ENCODE results near the gene FAM216B.
"Not testable (repeated sequence)": the region's sequence is repeated elsewhere in the genome, so short reads cannot be mapped to it uniquely, and the experiment has no call there.

Gene FAM216B

GRCh38 chr13:42781352-42781751 is at the start of gene FAM216B:
Gene FAM216B, plus strand, starts transcription at chr13:42781584. Its CDS starts 2,484 bp downstream, at chr13:42784068.
- DNase-seq (ENCODE audit: low spot score) = no peak

DNA sequence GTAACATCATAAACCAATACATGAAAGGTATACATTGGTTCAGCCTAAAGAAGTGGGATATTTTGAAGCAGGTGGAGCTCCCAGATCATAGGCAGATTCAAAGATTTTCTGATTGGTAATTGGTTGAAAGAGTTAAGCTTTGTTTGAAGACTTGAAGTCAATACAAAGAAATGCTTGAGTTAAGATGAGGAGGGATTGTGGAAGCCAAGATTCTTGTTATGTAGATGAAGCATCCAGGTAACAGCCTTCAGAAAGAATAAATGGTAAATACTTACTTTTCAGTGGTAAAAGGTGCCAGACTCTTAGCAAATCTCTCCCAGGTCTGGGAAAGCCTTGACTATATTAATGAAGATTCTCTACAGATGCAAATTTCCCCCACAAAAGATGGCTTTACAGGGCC is 49.3 kb upstream of the FAM216B start:
- DNase-seq (ENCODE audit: low spot score) = no peak

- DNase-seq (ENCODE audit: low spot score) = no peak
Measured at GRCh38 chr13:42733046-42733445, 48.3 kb upstream of the FAM216B start.

- DNase-seq (ENCODE audit: low spot score) = no peak
Measured at GRCh38 chr13:42735010-42735409, 46.4 kb upstream of the FAM216B start.

DNA sequence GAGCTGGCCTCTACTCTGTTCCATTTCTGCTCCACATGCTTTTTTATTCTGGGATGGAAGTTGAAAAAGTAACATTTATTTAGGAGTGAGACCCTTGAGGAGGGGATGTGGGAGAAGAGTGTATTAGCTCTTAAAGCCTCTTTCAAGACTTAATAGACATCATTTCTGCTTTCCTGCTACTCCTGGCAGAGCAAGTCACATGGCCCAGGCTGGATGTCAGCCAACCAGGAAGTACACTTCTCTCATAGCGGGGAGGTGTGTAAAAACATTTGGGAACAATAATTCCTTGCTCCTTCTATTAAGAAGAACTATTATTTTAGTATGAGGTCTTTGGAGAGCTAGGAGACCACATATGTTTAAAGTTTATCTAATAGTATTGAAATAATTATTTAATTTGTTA is 40.6 kb upstream of the FAM216B start:
- no peak for DNase-seq (ENCODE audit: low spot score)

DNA sequence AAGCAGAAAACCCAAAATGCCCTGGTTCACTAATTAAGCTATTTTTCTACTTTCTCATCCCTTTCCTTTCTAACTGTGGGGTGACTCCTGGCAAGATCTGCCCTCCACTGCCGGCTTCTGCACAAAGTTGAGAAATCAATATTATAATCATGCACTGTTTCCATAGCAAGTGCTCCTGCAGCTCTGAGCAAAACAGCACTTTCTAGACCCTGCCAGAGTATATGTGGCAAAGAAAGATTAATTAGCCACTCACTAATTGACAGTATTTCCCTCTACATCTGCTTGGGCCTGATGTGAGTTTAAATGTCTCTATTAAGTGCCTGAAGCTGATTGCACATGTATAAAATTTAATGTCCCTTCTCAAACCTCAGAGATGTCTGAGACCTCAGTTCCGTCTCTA is 39.5 kb upstream of the FAM216B start:
- DNase-seq (ENCODE audit: low spot score) = no peak

GRCh38 chr13:42745655-42746054 is 35.7 kb upstream of the FAM216B start:
- no peak for DNase-seq (ENCODE audit: low spot score)

DNA sequence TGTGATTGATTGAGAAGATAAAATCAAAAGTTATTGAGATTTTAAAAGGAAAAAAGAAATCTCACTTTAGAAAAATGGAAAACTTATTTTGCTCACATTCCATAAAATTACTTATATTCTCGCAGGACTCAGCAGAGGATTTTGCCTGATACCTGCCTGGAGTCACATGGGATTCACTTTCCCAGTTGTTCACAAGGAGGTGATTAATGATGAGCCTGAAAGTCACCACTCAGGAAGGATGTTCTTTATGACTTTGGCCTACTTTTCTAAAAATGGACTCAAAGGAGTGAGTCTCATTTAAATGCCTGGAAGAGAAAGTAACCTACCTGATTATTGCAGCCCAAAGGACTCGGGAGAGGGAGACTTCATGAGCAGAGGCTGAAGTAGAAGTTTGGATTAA is 34.5 kb upstream of the FAM216B start:
- DNase-seq (ENCODE audit: low spot score) = no peak

DNA sequence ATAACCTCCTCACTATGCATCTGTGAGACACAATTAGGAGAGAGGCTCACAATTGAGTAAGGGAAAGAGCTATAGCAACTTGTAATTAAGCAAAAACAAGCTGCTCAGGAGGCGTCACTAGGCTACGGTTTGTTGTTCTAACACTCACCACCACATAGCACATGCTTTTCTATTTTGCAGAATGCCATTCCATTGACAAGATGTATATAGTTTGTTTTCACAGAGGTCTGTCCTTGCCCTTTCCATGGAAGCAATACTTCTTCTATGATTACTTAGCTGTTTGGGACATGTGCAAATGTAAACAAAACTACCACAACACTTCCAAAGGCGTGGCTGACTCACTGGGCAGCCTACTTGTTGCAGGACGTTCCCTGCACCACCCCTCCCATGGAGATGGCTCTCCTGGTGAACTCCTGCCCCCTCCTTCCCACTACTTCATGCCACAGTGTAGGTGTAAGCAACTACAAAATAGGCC is 33.9 kb upstream of the FAM216B start:
- no peak for DNase-seq (ENCODE audit: low spot score)

GRCh38 chr13:42750794-42751193 is 30.6 kb upstream of the FAM216B start:
- no peak for DNase-seq (ENCODE audit: low spot score)

- no peak for DNase-seq (ENCODE audit: low spot score)
Measured at GRCh38 chr13:42751693-42752092, 29.7 kb upstream of the FAM216B start.

- DNase-seq (ENCODE audit: low spot score) = no peak
Measured at GRCh38 chr13:42752731-42753130, 28.7 kb upstream of the FAM216B start.

DNA sequence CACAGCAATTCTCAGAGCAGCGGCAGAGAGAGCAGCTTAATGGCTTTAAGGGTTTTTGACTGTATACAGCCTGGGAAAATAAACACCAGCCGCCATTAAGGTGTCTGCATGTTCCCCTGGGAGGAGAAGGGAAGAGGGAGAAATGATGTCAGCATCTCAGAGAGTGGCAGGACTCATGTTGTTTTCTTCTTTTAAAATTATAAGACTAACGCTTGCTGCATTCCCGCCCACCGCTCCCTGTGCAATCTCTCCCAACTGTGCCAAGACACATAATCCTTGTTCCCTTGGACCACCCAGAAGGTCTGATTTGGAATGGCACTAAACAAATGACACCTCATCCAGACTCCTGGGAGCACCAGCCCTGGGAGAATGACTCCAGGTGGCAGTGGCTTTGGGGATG is 27.7 kb upstream of the FAM216B start:
- DNase-seq (ENCODE audit: low spot score) = no peak

GRCh38 chr13:42754801-42755510 is 26.4 kb upstream of the FAM216B start:
- DNase-seq (ENCODE audit: low spot score) = no peak

DNA sequence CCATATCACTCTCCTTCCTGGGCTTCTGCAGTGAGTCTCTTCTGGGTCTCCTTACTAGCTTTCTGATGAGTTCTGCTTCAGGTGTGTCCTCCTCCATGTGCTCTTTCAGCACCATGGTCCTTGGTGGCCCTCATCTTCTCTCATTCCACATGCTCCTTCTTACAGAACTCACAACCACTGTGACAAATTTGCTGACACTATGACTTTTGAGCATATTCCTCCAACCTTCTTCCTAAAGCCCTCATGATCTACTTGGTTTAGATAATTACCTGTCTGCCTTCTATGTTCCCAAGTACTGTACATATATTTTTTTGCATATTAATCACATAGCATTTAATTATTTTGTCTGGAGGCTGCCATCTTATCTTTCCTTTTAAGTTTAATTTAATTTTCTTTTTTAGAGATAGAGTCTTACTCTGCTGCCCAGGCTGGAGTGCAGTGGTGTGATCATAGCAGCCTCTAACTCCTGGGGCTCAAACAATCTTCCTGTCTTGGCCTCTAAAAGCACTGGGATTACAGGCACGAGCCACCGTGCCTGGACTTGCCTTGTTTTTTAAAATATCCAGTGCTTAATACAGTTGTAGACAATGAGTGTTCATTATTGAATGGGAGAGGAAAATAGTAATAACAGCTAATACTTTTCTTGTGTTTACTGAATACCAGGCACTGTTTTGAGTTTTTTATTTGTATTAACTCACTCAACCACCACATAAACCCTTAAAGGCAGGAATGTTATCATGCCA is 23.5 kb upstream of the FAM216B start:
- no peak for DNase-seq (ENCODE audit: low spot score)

DNA sequence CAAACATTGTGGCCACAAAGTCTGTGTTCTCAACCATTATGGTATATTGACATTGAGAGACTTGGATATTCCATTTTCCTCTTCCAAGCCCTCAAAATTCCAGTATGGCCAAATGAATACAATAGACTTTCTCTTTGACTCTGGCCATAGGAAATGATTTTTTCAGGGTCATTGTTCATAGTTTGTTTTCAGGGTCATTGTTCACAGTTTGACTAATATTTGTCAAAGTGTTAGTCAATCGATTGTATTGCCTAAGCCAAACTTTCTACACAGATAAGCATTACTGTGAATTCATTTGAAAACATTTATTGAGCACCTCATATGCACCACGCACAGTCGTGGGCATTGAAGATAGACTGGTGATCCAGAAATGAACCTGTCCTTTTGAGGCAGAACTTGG is 22.9 kb upstream of the FAM216B start:
- DNase-seq (ENCODE audit: low spot score) = no peak

GRCh38 chr13:42760951-42761350 is 20.4 kb upstream of the FAM216B start:
- no peak for DNase-seq (ENCODE audit: low spot score)

DNA sequence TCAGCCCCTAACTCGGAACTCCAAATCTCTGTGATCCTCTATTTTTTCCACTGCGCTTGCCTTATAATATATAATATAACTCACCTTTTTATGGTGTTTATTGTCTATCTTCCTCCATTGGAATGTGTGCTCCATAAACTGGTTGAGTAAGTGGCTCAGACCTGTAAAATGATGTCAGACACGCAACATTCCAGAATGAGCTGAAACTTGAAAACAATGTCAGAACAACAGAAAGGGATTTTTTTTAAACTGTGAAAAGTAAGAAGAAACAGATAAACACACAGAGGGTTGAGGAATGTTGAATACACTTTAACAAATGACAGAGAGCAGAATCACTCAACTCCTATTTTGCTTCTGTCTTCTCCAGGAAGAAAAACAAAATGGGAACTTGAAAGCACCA is 19.1 kb upstream of the FAM216B start:
- DNase-seq (ENCODE audit: low spot score) = no peak

DNA sequence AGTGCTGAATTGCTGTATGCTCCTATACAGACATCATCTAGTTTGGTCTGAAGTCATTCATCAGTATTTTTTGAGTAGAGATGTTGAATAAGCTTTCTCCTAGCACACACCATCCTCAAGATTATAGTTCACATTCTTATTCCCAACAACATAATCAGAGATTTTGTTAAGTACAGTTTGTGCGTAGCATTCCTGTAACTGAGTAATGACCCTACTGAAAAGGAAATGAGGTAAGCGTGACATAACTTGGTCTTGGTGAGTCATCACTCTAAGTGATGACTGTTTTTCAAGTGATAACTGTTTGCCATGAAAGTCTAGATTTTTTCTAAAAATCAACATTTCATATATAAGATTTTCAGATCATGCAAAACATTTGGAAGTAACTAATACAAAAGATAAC is 18.5 kb upstream of the FAM216B start:
- no peak for DNase-seq (ENCODE audit: low spot score)

GRCh38 chr13:42766016-42766415 is 15.4 kb upstream of the FAM216B start:
- DNase-seq (ENCODE audit: low spot score) = no peak

DNA sequence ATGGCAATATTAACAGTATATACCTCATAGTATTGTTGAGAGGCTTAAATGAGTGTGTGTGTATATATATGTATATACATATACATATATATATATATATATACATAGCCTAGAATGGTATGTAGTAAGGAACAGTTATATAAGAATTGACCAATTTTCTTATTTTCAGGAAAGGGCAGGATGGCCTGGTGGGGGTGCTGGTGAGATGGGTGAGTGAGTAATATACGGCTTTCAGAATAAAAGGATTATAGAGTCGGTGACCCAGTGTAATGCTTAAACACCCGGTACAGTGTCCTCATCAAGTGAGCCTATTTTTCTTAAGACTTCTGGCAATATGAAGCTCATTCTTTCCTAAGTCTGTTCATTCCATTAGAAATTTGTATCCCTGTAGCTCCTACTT is 11.7 kb upstream of the FAM216B start:
- no peak for DNase-seq (ENCODE audit: low spot score)

GRCh38 chr13:42776558-42776957 is 4.8 kb upstream of the FAM216B start:
- not testable (repeated sequence) for DNase-seq (ENCODE audit: low spot score)

- no peak for DNase-seq (ENCODE audit: low spot score)
Measured at GRCh38 chr13:42777467-42777866, 3.9 kb upstream of the FAM216B start.

- DNase-seq (ENCODE audit: low spot score) = no peak
Measured at GRCh38 chr13:42780044-42780443, 1.3 kb upstream of the FAM216B start.

All from HuH-7 (cell line).